Thoracic aorta (tissue), 2 donors: ENCODE results near the gene CXCL9. TPM values are rescaled to one million over a fixed set of nuclear protein-coding genes. Genes with fewer than 3 reads are reported as not detected.

Experiments
- ATAC-seq: fragments of 150-250 bp; one replicate; pipeline ENCODE4 v1.8.0; 2017; ENCODE audit warnings: low read depth; ENCODE audit not compliant: insufficient number of reproducible peaks, low FRiP score
- DNase-seq: peaks from one replicate; pipeline ENCODE4 v3.0.0-alpha.2; 2020; ENCODE audit warnings: low spot score
- H3K27ac ChIP-seq, 2 donors: fragments of 200-600 bp; sonication (generic); 1 replicate in 1 of 2; 2 replicates in 1 of 2; pipeline ENCODE4 v1.5.1; 2016; ENCODE audit warnings: mild to moderate bottlenecking in 2 of 2, moderate library complexity in 2 of 2
- H3K27me3 ChIP-seq: fragments of 200-600 bp; sonication (generic); replicated peaks from 2 replicates; pipeline ENCODE4 v1.6.0; 2016; ENCODE audit warnings: mild to moderate bottlenecking; ENCODE audit not compliant: insufficient read depth
- H3K36me3 ChIP-seq: fragments of 200-600 bp; sonication (generic); one replicate; pipeline ENCODE4 v1.5.1; 2016
- H3K4me1 ChIP-seq, 2 donors: fragments of 200-600 bp; sonication (generic); 1 replicate in 1 of 2; 2 replicates in 1 of 2; pipeline versions ENCODE4 v1.5.1 to v1.6.0; 2016; ENCODE audit warnings: low read depth in 2 of 2, mild to moderate bottlenecking in 1 of 2; ENCODE audit not compliant: control insufficient read depth in 1 of 2
- H3K4me3 ChIP-seq: fragments of 200-600 bp; sonication (generic); 2 replicates; pipeline ENCODE4 v1.5.1; 2016; ENCODE audit warnings: mild to moderate bottlenecking
- H3K9me3 ChIP-seq: fragments of 200-600 bp; sonication (generic); 2 replicates; pipeline ENCODE4 v1.5.1; 2016
- CTCF ChIP-seq: fragments of 200-600 bp; sonication (generic); IDR thresholded peaks from one replicate; pipeline ENCODE4 v1.5.1; 2019; ENCODE audit warnings: antibody characterized with exemption
- total RNA-seq, 2 donors: library from RNA; depleted of rRNA; stranded (reverse); fragments of >200 nt; gene quantifications; one replicate each; pipeline versions ENCODE4 v1.1.0 to v1.2.3, GENCODE V29; 2016

The CXCL9 gene
- total RNA-seq, 2 donors from 2014 or later = 0.63 to 1.2 TPM

DNA sequence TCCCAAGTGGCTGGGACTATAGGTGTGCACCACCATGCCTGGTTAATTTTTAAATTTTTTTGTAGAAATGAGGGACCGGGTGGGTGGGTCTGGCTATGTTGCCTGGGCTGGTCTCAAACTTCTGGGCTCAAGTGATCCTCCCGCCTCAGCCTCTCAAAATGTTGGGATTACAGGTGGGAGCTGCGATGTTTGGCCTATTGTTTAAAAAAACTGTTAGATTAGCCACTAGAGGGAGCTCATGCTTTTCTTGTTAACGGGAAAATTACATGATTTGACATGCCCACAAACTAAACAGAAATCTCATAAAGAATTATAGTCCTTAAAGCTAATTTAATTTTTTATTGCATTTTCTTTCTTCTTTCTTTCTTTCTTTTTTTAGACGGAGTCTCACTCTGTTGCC, 11.6 kb downstream of the CXCL9 start:
- ATAC-seq = no peak

GRCh38 chr4:75992462-75992861, 14.8 kb downstream of the CXCL9 start:
- DNase-seq = no peak
- no peak overlapping the region for H3K27ac ChIP-seq
- no peak overlapping the region for H3K4me3 ChIP-seq
- H3K4me1 ChIP-seq = peaks cover 12 to 16% of the 10 kb centered on the region in 2 donors
- H3K36me3 ChIP-seq = no peaks in the 10 kb centered on the region
- H3K9me3 ChIP-seq = no peaks in the 10 kb centered on the region
- TF ChIP-seq CTCF = no peak
- no peaks in the 10 kb centered on the region for H3K27me3 ChIP-seq
- no peak for ATAC-seq

More for the DNA sequence above, 11.6 kb downstream of the CXCL9 start:
- no peaks in the 10 kb centered on the region for H3K4me1 ChIP-seq
- TF ChIP-seq CTCF = peak; percentile 67
- no peak overlapping the region for H3K27ac ChIP-seq
- H3K4me3 ChIP-seq = no peak overlapping the region
- no peaks in the 10 kb centered on the region for H3K9me3 ChIP-seq
- DNase-seq = no peak
- H3K36me3 ChIP-seq = no peaks in the 10 kb centered on the region
- H3K27me3 ChIP-seq = no peaks in the 10 kb centered on the region

DNA sequence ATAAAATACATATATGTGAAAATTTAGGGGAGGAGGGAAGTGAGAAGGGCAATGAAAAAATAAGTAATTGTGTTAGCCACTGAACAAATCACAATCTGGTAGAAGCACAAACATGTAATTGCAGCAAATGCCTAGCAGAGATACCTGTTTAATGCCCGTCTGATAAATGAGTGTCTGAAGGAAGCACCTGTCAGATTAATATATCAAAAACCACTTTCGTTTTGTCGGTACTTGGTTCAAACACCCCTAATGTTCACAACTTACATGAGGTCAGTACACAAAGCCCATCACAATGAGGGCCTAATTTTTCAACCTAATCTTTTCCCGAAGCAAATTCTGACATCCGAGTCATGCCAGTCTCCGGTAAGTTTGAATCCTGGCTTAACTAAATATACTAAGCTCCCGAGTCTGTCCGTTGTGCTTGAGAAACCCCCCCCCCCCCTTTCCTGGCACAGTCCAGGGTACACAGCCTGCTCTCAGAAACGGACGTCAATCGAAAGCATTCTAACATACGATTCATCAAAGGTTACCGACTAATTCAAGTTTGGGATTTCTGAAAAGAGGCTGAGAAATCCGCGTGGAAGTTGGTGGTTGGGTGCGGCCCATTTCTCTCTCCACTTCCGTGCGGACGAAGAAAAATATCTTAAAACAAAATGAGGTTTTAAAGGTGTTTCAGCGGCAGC, 17.3 kb downstream of the CXCL9 start:
- Histone ChIP-seq H3K36me3 (no peaks in the 10 kb centered on the region), H3K27me3 (no peaks in the 10 kb centered on the region), H3K9me3 (no peaks in the 10 kb centered on the region), H3K4me1 (peaks cover 12 to 16% of the 10 kb centered on the region in 2 donors), H3K27ac (peak overlapping the region; percentile 57 to 65), H3K4me3 (peak overlapping the region; percentile 97)
- DNase-seq = no peak
- ATAC-seq = no peak
- TF ChIP-seq CTCF = no peak

DNA sequence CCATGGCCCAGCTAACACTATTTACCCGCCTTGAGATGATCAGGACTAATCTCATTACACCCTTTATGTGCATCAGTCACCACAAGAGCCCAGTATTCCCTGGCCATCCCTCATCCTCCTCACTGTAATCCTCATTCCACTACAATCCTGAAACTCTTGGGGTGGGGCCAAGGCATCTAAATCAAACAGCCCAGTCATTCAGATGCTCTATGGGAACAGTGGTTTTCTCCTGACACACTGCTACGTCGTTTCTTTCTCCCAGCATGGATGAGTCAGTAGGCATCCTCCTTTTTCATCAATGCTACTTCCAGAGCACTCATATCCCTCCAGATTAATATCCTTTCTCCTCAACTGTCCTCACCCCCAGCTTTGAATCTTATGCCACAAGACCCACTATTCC, 22.2 kb downstream of the CXCL9 start:
- ATAC-seq = no peak
- no peaks in the 10 kb centered on the region for H3K27me3 ChIP-seq
- TF ChIP-seq CTCF = no peak
- H3K4me3 ChIP-seq = no peak overlapping the region
- H3K4me1 ChIP-seq = peaks cover 12 to 16% of the 10 kb centered on the region in 2 donors
- DNase-seq = no peak
- H3K27ac ChIP-seq = no peak overlapping the region
- peaks cover 12% of the 10 kb centered on the region for H3K36me3 ChIP-seq
- no peaks in the 10 kb centered on the region for H3K9me3 ChIP-seq

DNA sequence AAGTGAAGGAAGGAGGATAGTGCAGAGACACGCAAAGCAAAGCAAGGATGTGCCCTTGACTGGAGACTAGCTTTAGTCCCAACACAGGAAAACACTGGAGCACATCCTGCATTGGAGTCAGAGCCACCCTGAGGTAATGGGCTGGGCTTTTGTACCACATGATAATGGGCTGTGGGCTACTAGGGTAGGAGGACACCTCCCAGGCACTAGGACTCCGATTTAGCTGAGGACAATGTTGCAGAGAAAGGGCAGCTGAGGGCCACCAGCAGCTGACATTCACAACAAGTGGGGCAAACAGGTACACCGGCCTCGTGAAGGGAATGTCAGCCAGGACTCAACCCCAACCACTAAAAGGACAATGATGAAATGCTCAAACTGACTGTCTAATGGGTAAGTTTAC, 26.7 kb downstream of the CXCL9 start:
- DNase-seq = no peak
- no peaks in the 10 kb centered on the region for H3K9me3 ChIP-seq
- H3K27ac ChIP-seq = no peak overlapping the region
- H3K4me1 ChIP-seq = no peaks in the 10 kb centered on the region
- no peak for ATAC-seq
- peaks cover 24% of the 10 kb centered on the region for H3K36me3 ChIP-seq
- no peaks in the 10 kb centered on the region for H3K27me3 ChIP-seq
- H3K4me3 ChIP-seq = no peak overlapping the region
- no peak for TF ChIP-seq CTCF
